Esophagus muscularis mucosa (tissue), 4 donors: ENCODE measurements around the gene ATP13A5. TPM values are rescaled to one million over a fixed set of nuclear protein-coding genes. Genes with fewer than 3 reads are reported as not detected.

ENCODE experiments used
- DNase-seq: peaks from one replicate; pipeline ENCODE4 v3.0.0-alpha.2; 2017; ENCODE audit errors: extremely low spot score
- H3K27ac ChIP-seq, 4 donors: fragments of 200-600 bp; sonication (generic); replicated peaks in 1 of 4; 1 replicate in 3 of 4; 2 replicates in 1 of 4; pipeline ENCODE4 v1.5.1; 2016 to 2019; ENCODE audit warnings: mild to moderate bottlenecking in 1 of 4
- H3K27me3 ChIP-seq, 4 donors: fragments of 200-600 bp; sonication (generic); one replicate each; pipeline versions ENCODE4 v1.5.1 to v1.6.0; 2016 to 2019
- H3K36me3 ChIP-seq, 4 donors: fragments of 200-600 bp; sonication (generic); one replicate each; pipeline ENCODE4 v1.5.1; 2016 to 2019
- H3K4me1 ChIP-seq, 4 donors: fragments of 200-600 bp; sonication (generic); one replicate each; pipeline ENCODE4 v1.5.1; 2016 to 2019
- H3K4me3 ChIP-seq, 4 donors: fragments of 200-600 bp; sonication (generic); 1 replicate in 2 of 4; 2 replicates in 2 of 4; pipeline ENCODE4 v1.5.1; 2016 to 2019; ENCODE audit warnings: mild to moderate bottlenecking in 4 of 4, moderate library complexity in 1 of 4
- H3K9me3 ChIP-seq, 4 donors: fragments of 200-600 bp; sonication (generic); 1 replicate in 3 of 4; 2 replicates in 1 of 4; pipeline ENCODE4 v1.5.1; 2016 to 2019
- CTCF ChIP-seq, 3 experiments: fragments of 200-600 bp in 2 of 3; fragments of 450-650 bp in 1 of 3; sonication (generic) in 2 of 3; IDR thresholded peaks; one replicate each; pipeline ENCODE4 v1.5.1; 2017 to 2019; ENCODE audit warnings: antibody characterized with exemption in 3 of 3, mild to moderate bottlenecking in 2 of 3, moderate library complexity in 1 of 3
- EP300 ChIP-seq: sonication (generic); formaldehyde crosslinking; IDR thresholded peaks from one replicate; pipeline ENCODE4 v1.6.1; 2017; ENCODE audit warnings: antibody characterized with exemption
- POLR2A ChIP-seq: fragments of 450-650 bp; IDR thresholded peaks from one replicate; pipeline ENCODE4 v1.6.1; 2017; ENCODE audit warnings: antibody characterized with exemption, moderate library complexity, mild to moderate bottlenecking, low read depth
- POLR2AphosphoS5 ChIP-seq, 2 donors: sonication (generic); formaldehyde crosslinking; IDR thresholded peaks; one replicate each; pipeline ENCODE4 v1.6.1; 2017; ENCODE audit warnings: antibody characterized with exemption in 2 of 2
- WGBS: methylation state at CpG from one replicate; pipeline ENCODE4 v1.1.5; 2018; 5-methylcytosine and 5-hydroxymethylcytosine counted together
- intact Hi-C: fragments of 100-400 bp; cut with DNase I; formaldehyde crosslinking; loops from one replicate; pipeline ENCODE4 v1.15.1; 2023
- total RNA-seq, 4 donors: library from RNA; depleted of rRNA; stranded (reverse); fragments of >200 nt; gene quantifications; one replicate each; pipeline versions ENCODE4 v1.1.0 to v1.2.1, GENCODE V29; 2016

The ATP13A5 gene
- total RNA-seq, 4 donors from 2014 or later = not detected

GRCh38 chr3:193229851-193230420 lies 148.6 kb downstream of the ATP13A5 start:
- no peak for DNase-seq
- H3K9me3 ChIP-seq = no peaks in the 10 kb centered on the region
- H3K27ac ChIP-seq = no peak overlapping the region
- no peaks in the 10 kb centered on the region for H3K27me3 ChIP-seq
- H3K4me3 ChIP-seq = no peak overlapping the region
- H3K4me1 ChIP-seq = no peaks in the 10 kb centered on the region
- no peaks in the 10 kb centered on the region for H3K36me3 ChIP-seq
- 81% methylated on average over 4 of the region's 4 CpGs for WGBS
- TF ChIP-seq POLR2A = no peak
- TF ChIP-seq POLR2AphosphoS5 (IDR thresholded peaks at IDR 0.05) = no peak
- no peak for TF ChIP-seq CTCF (IDR thresholded peaks at IDR 0.05)
- no peak for TF ChIP-seq EP300
- intact Hi-C loops = no loop called here

DNA sequence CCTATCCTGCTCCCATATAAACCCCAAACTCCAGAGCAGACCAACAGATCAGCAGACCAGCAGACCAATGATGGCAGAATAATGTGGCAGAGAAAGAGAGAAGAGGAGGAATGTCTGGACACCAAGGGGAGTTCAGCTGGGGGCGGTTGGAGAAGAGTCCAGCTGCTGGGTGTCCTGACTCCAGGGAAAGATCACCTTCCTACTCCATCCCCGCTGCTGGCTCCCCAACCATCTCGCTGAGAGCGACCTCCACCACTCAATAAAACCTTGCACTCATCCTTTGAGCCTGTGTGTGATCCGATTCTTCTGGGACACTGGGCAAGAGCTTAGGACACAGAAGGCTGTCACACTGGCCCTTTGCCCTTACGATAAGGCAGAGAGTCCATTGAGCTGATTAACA lies 150.3 kb downstream of the ATP13A5 start:
- H3K9me3 ChIP-seq = no peaks in the 10 kb centered on the region
- intact Hi-C loops = no loop called here
- no peak overlapping the region for H3K4me3 ChIP-seq
- H3K4me1 ChIP-seq = no peaks in the 10 kb centered on the region
- H3K27me3 ChIP-seq = no peaks in the 10 kb centered on the region
- 82% methylated on average over 6 of the region's 6 CpGs for WGBS
- TF ChIP-seq CTCF (IDR thresholded peaks at IDR 0.05) (no peak), EP300 (no peak), POLR2AphosphoS5 (IDR thresholded peaks at IDR 0.05) (no peak), POLR2A (no peak)
- no peaks in the 10 kb centered on the region for H3K36me3 ChIP-seq
- H3K27ac ChIP-seq = no peak overlapping the region
- DNase-seq = no peak

GRCh38 chr3:193225302-193226125 lies 153.0 kb downstream of the ATP13A5 start:
- Histone ChIP-seq H3K9me3 (no peaks in the 10 kb centered on the region), H3K36me3 (no peaks in the 10 kb centered on the region), H3K4me3 (no peak overlapping the region), H3K4me1 (no peaks in the 10 kb centered on the region), H3K27ac (no peak overlapping the region), H3K27me3 (no peaks in the 10 kb centered on the region)
- intact Hi-C loops = no loop called here
- DNase-seq = no peak
- WGBS = 86% methylated on average over 6 of the region's 6 CpGs
- no peak for TF ChIP-seq EP300
- no peak for TF ChIP-seq POLR2AphosphoS5 (IDR thresholded peaks at IDR 0.05)
- TF ChIP-seq CTCF (IDR thresholded peaks at IDR 0.05) = no peak
- TF ChIP-seq POLR2A = no peak

Other genes with a start within 250 kb of the ATP13A5 start
- gene PLAAT1, start 137.5 kb downstream of the ATP13A5 start, total RNA-seq = 1 to 10 TPM in 1 of 4 donors, under 1 TPM in 2, not detected in 1; 0.84 to 1.3 (median 0.99) TPM
- under 1 TPM; under 0.01 to 0.63 (median 0.28) TPM for gene ATP13A4, start 176.1 kb upstream of the ATP13A5 start, total RNA-seq
- 10 to 100 TPM; 42.2 to 56.1 (median 47.2) TPM for gene OPA1, start 214.5 kb upstream of the ATP13A5 start, total RNA-seq